ENCODE data around the gene CAPNS1.

CAPNS1 gene

DNA sequence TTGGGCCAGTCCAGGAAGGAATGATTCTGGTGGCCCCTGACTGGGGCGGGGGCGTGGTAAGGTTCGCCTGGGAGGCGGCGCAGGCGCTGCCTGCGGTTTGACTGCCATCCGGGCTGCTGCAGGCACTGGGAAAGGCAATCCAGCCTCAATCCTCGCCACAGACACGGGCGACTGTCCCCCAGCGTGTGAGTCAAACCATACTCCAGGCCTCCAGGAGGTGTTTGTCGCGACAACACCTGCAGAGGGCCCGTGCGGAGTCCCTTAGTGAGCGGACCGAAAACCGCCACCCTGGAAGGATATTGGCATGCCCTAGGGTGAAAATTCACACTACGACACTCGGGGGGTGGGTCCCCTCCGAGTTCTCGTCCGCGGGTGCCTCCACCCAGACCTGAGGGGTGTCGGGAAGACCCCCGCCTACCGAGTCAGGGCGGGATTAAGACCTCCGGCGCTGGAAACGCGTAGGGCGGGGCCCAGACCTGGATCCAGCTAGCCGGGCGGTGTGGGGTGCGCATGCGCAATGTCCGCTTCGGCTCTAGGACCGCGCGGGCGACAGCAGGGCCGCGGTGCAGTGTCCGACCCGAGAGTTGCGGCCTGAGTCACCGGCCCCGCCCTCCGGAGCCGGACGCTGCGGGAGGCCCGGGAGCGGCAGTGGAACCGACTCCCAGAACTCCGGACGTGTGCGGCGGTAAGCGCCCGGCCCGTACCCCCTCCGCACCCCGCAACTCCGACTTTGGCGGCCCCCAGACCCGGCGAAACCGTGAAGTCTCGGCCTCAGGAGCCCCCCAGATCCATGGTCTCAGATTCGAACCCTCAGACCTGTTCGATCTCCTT, at the start of gene CAPNS1:
Gene CAPNS1, plus strand, starts transcription at position 594 of the 831 bp plus-strand sequence. CDS start 946 bp downstream, outside the sequence.
- peak; percentile 87 for DNase-seq

DNA sequence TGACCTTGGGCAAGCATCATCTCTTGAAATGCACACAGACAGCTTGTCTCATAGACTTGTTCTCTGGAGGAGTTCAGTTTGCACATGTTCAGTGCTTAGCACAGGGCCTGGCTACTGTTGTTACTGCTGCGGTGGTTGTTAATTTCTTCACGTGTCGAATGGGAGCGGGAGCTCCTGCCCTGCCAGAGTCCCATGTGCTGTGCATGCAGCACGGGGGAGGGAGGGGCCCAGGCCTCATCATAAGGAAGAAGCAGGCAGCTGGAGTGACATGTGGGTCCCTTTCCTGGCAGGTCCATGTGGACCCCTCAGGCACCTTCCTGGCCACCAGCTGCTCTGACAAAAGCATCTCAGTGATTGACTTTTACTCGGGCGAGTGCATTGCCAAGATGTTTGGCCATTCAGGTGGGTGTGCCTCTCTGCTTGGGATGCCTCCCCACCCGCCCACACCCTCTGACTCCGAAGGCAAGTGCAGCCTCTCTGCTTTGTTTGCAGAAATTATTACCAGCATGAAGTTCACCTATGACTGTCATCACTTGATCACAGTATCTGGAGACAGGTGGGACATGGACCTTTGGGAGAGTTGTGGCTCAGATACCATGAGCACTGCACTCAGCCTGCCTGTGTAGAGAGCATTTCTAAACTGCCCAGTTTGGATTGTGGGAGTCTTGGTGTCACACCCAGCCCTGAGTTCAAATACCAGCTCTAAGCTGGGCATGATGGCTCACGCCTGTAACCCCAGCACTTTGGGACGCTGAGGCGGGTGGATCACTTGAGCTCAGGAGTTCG, 48.8 kb upstream of the CAPNS1 start:
- no peak for DNase-seq

DNA sequence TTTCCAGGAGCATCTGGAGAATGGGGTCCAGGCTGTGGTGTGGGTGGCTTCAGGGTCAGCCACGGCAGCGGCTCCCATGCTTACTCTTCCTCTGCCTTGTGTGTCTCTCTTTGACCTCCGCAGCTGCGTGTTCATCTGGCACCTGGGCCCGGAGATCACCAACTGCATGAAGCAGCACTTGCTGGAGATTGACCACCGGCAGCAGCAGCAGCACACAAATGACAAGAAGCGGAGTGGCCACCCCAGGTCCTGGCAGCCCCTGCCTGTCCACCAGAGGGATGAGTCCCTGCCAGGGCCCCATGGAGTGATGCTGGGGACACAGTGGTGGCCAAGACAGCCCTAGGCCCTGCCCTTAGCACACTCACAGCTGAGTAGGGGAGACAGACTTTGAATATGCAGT, 47.3 kb upstream of the CAPNS1 start:
- no peak for DNase-seq

DNA sequence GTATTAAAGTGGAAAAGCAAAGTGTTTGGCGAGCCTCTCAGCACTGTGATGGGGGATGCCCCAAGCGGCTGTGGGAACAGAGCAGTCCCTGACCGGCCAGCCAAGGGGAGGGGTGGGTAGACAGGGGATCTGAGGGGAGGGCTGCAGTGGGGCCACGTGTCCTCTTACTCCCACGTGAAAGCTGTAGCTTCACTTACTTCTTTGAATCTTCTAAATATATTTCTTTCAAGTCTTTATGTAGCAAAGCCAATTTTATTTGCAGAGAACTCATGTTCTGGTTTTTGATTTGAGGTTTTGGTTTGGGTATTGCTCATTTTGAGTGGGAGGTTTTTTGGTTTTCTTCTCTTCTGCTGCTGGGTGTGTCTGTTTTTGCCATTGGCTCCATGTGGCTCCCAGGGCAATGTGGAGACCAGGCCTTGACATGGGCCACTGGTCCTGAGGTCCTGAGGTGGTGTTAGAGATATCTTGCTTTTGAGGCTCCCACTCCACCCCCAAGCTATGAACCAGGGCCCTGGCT, 46.7 kb upstream of the CAPNS1 start:
- no peak for DNase-seq

DNA sequence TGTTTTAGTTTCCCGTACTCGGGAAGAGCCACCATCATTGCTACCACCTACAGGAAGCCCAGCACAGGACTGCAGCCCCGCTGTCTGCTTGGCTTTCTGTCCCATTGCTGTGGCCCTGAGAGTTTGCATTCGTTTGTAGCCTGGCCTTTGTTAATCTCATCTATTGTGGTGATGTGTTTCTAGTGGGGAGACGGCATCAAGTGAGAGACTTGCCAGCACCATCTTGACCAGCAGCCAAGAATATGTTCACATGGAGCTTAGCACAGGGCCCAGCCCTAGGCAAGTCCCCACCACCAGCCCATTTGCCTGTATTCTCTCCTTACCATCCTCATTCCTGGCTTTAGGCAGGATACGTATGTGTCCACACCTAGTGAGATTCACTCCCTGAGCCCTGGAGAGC, 46.2 kb upstream of the CAPNS1 start:
- DNase-seq = no peak

DNA sequence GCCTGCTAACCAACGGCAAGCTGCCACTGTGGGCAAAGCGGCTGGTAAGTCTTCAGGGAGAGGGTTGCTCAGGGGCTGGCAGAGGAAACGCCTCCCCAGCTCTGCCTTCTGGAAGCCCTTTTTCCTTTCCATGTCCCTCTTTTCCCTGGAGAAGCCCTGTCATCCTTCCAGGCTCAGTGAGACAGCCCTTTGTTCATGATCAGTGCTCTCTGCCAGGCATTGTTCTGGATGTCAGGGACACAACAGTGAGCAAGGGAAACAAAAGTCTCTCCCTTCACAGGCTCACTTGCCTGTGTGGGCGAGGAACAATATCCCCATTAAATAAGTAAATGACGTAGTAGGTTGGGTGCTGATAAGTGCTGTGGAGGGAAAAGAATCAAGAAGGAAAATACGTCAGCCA, 42.8 kb upstream of the CAPNS1 start:
- no peak for DNase-seq

DNA sequence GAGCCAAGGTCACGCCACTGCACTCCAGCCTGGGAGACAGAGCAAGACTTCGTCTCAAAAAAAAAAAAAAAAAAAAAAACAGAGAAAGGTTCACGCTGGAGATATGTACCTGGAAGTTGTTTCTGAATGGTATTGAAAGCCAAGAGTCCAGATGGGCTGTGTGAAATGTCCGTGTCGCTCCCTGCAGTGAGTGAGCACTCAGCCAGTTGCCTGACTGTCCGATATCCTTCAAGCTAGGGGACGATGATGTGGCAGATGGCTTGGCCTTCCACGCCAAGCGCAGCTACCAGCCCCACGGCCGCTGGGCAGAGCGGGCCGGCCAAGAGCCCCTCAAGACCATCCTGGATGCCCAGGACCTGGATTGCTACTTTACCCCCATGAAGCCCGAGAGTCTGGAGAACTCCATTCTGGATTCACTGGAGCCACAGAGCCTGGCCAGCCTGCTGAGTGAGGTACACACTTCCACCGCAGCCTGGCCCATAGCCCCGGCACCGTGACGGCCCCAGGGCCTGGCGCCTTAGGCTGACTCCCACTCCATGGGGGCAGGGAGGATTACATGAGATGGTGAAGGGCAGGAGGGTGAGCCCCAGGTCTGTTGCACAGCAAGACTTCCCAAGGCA, 40.6 kb upstream of the CAPNS1 start:
- DNase-seq = no peak

DNA sequence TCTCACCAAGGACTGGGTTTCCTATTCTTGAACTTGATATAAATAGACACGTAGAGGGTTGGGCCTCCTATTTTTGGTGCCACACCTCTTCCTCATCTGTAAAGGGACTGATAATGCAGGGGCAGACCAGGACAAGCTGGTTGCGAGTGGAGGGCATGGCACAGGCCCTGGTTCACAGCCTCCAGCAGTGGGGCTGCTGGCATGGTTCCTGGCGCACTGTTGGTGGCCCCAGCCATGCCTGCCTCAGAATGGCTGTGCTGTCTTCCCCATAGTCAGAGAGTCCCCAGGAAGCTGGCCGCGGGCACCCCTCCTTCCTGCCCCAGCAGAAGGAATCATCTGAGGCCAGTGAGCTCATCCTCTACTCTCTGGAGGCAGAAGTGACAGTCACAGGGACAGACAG, 39.4 kb upstream of the CAPNS1 start:
- no peak for DNase-seq

DNA sequence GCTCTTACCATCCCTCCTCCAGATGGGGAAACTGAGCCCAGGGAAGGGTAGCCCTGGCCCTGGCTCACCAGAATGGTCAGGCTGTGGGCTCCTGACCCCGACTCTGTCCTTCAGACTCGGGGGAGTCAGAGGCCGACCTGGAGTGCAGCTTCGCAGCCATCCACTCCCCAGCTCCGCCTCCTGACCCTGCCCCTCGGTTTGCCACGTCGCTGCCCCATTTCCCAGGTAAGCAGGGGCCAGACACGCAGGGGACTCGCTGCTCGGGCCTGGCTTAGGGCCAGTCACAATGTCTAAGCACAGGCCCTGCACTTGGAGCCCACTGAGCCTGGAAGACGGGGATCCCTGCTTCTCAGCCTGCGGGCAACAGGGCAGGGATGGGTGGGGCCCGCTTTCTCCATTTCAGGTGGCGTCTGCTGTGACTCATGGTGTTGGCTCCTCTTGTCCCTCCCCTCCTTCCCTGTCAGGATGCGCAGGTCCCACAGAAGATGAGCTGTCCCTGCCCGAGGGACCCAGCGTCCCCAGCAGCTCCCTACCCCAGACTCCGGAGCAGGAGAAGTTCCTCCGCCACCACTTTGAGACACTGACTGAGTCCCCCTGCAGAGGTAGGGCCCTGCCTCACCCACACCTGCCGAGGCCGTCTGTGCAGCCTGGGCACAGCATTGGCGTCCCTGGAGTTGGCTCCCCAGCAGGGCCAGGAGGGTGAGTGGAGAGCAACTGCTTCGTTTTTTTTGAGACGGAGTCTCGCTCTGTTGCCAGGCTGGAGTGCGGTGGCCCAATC, 38.1 kb upstream of the CAPNS1 start:
- DNase-seq = no peak

DNA sequence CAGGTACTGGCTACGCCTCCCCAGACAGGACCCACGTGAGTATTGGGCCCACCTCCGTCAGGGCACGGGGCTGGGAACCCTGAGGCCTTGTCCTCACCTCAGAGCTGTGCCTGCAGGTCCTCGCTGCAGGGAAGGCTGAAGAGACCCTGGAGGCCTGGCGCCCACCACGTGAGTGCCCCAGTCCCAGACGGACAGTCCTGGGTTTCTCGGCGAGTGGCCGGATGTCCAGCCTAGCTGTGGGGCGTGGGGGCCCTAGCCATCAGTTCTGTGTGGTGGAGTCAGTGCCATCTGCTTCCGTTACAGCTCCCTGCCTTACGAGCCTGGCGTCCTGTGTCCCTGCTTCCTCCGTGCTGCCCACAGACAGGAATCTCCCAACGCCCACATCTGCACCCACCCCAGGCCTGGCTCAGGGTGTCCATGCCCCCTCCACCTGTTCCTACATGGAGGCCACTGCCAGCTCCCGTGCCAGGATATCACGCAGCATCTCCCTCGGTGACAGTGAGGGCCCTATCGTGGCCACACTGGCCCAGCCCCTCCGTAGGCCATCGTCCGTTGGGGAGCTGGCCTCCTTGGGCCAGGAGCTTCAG, 36.7 kb upstream of the CAPNS1 start:
- DNase-seq = no peak

DNA sequence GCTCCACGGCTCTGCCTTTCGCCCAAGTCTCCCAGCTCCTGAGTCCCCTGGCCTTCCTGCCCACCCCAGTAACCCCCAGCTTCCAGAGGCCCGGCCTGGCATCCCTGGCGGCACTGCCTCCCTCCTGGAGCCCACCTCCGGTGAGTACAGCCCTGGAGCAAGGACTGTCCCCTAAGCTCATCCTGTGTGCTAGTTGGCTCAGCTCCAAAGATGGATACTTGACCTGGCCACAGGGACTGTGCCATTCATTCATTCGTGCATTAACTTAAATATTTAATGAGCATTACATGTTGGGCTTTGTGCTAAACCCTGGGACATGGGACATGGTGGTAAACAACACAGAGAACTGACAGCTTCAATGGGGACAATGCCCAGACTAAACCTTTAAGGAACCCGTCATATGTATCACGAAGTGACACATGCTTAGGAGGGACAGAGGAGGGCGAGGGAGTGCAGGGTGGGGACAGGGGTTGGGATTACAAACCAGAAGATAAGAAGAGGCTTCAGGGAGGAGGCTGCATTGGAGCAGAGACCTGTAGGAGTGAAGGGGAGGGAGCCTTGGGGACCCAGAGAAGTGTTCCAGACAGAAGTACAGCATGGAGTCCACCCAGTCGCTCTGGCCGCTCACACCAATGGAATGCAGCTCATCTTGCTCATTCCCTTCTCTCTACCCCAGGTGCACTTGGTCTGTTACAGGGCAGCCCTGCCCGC, 35.9 kb upstream of the CAPNS1 start:
- DNase-seq = no peak

DNA sequence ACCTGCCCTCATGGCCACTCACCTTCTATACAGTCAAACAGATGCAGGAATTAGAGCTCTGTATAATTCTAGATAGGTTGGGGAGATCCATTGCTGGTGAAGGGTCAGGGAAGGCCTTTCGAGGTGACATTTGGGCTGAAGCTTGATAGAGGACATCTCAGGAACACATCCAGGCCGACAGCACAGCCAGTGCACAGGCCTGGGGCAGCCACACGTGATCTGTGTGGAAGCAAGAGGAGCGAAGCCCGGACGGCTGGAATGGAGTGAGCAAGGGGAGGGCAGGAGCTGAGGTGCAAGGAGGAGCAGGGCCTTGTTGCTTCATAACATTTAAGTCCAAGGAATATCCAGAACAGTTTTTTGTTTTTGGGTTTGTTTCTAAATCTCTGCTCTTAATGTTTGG, 33.4 kb upstream of the CAPNS1 start:
- no peak for DNase-seq

DNA sequence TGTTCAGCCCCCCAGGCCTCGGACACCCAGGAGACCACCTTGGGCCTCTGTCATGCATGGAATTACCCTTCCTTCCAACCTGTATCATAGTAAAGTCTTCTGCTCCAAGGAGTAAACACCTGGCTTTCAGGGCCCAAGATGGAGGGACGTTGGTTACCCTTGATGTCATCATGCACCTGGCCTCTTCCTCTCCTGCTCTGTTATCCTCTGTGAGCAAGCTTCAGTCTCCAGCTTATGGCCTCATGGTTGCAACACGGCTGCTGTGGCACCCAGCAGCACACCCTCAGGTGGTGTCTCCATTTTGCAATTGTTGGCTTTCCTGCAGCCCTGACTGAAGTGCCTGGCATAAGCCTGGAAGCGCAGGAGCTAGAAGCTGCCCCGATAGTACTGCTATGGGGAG, 32.9 kb upstream of the CAPNS1 start:
- no peak for DNase-seq

DNA sequence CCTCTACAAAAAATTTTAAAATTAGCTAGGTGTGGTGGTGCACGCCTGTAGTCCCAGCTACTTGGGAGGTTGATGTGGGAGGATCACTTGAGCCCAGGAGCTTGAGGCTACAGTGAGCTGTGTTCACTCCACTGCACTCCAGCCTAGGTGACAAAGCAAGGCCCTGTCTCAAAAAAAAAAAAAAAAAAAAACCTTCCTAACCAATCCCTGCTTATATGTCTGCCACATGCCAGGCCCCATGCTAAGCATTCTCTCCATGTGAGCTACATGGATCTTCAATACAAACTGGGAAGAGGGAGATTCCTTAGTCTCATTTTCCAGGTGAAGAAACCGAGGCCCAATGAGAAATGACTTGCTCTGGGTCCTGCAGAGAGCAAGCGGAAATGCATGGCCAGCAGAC, 31.2 kb upstream of the CAPNS1 start:
- DNase-seq = no peak

DNA sequence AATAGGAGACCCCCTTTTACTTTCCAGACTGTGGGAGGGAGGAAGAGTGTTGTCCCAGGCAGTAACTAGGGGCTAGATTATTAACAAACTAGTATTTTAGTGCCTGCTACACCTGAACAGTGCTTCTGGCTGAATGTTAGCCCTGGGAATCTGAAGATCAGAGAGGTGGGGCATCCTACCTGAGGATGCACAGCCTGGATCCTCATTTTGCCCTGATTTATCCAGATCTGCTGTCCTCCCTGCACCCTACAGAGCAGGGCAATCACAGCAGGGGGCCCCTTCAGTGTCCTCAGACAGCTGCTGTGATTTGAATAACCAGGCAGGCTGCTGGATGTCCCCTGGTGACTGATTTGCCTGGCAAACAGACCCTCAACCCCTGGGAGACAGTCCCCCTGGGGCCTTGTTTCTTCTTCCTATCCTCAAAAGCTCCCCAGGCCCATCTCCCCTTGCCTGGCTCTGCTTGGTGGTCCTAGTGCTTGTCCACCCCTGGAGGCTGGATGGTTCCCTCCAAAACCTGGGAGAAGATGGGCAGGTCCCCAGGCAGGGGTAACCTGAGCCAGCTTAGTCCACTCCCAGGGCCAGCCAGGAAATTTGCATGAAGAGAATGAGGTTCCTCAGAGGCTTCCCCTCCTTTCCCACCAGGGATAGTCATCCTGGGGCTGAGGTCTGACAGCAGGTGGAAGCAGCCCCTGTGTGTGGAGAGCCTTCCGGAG, 29.2 kb upstream of the CAPNS1 start, which contains the start of gene OVOL3:
Gene OVOL3, plus strand, starts transcription at position 657 of the 713 bp plus-strand sequence. CDS start 60 bp downstream, outside the sequence.
- DNase-seq = no peak

DNA sequence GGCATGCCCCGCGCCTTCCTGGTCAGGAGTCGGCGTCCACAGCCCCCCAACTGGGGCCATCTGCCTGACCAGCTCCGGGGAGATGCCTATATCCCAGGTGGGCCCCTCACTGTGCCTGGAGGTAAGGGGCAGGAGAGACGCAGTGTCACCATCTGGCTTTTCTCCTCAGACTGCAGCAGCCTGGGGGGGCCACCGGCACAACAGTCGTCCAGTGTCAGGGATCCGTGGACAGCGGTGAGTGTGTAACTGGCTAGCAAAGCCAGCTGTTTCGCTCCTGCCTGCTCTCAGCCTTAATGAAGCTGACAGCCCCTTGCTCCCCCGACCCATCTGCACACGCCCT, 28.7 kb upstream of the CAPNS1 start:
- DNase-seq = no peak

DNA sequence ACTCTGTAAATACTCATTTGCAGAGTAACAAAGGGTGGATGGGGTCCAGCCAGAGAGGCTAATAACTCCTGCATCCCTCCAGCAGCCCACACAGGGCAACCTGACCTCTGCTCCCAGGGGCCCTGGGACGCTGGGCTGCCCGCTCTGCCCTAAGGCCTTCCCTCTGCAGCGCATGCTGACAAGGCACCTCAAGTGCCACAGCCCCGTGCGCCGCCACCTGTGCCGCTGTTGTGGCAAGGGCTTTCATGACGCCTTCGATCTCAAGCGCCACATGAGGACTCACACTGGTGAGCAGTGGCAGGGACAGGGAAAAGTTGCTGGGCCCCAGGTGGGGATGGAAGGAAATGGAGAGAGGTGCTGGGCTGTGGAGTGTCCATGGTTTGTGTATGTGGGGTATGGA, 27.2 kb upstream of the CAPNS1 start:
- no peak for DNase-seq

DNA sequence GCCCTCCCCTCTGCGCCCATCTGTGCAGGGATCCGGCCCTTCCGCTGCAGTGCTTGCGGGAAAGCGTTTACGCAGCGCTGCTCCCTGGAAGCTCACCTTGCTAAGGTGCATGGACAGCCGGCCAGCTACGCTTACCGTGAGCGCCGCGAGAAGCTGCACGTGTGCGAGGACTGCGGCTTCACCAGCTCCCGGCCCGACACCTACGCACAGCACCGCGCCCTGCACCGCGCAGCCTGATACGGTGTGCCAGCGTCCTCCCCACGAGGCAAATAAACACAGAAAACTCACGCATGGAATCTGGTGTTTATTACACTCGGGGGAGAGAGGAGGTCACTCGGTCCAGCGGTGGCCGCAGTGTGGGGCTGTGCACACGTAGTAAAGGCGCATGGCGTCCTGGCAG, 26.4 kb upstream of the CAPNS1 start:
- no peak for DNase-seq

DNA sequence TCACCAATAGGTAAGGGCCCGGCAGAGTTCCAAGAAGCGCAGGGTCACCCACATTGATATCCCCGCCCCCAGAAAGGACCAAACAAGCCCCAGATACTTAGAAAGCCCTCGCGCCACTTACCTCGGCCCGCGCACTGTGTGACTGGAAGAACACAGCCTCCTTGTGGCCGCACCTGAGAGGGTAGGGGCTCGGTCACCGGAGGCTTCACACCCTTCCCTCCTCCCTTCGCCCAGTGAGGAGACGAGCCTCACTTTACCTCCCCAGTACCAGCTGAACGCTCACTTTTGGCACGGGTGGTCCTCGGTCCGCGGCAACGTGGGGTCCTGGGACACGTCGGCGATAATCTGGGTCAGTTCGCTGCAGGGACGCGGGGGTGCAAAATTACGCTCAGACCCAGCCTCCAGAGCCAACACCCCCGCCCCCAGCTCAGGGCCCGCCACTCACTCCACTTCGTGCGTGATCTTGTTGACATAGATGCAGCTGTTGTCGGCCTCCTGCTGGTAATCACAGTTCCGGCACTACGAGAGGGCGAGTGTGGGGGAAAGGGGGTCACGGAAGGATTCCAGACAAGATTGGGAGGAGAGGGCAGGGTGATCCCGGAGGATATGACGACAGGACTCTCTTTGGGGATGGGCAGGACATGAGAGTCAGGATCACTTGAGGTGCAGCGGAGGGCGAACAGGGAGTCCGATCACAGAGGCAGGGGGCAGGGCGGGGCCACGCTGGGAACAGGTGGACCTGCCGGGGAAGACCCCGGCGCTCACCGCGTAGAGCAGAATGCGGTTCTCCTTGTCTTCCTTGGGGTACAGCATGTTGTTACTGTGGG, 25.8 kb upstream of the CAPNS1 start:
- DNase-seq = no peak
